ENCODE measurements around the gene KDR.

- TF ChIP-seq CTCF (IDR thresholded peaks at IDR 0.05) (no peak), EP300 (IDR thresholded peaks at IDR 0.05) (no peak)
These were observed 56.9 kb downstream of the KDR start for GRCh38 chr4:55068522-55068921.

Data from suprapubic skin (tissue), 3 donors.